ENCODE measurements around the gene KIAA0408.

DNA sequence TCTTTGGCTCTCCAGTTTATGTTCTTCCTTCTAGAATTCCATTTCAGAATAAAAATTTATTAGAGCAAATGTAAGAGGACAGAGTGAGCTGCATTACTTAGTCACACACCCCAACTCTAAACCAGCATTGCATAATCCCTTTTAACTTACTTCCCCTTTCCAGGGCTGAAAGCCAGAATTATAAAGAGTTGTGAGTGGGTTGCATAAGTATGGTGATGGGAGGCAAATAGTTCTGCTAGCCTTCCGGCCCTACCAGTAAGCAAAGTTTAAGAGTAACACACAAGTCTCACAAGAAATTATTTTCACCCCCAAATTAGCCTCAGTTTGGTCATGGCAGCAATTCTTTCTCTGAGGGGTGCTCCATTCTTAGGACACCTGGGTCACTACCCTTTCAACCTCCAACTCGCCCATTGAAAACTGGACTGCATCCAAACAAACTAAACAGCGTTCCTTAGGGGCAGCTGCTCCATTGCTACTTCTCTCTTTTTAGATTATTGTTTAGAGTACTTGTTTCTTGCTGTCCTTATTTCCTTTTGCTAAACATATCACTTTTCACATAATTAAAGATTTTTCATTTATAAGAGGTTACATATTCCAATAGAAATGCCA is 1.6 kb downstream of the KIAA0408 start:
- TF ChIP-seq CTCF (IDR thresholded peaks at IDR 0.05) (no peak), ZFX (IDR thresholded peaks at IDR 0.05; ENCODE audit: borderline replicate concordance) (no peak)

All from 22Rv1 (cell line).